Astrocyte of the cerebellum (primary cell): ENCODE data around the gene SOX18.

ENCODE experiments used
- DNase-seq: peaks from one replicate; pipeline ENCODE4 v3.0.0-alpha.2; 2011; ENCODE audit warnings: low read depth
- H3K4me3 ChIP-seq: 2 replicates; pipeline ENCODE4 v1.5.1; 2011; ENCODE audit warnings: mild to moderate bottlenecking, low read depth, low read length, moderate library complexity
- CTCF ChIP-seq: IDR thresholded peaks from 2 replicates; pipeline ENCODE4 v1.5.1; 2012; ENCODE audit warnings: low read length, low read depth, moderate library complexity, mild to moderate bottlenecking; ENCODE audit errors: missing control alignments
- in situ Hi-C: cut with HindIII; loops from 2 replicates; pipeline ENCODE4 v1.10.0; 2017; ENCODE audit warnings: low sequenced_read_pairs

Gene SOX18

GRCh38 chr20:64064145-64064698 is 14.8 kb upstream of the SOX18 start:
- in situ Hi-C loops, result no loop called here
- peak overlapping the region; percentile 83 for H3K4me3 ChIP-seq
- no peak for DNase-seq
- no peak for TF ChIP-seq CTCF

DNA sequence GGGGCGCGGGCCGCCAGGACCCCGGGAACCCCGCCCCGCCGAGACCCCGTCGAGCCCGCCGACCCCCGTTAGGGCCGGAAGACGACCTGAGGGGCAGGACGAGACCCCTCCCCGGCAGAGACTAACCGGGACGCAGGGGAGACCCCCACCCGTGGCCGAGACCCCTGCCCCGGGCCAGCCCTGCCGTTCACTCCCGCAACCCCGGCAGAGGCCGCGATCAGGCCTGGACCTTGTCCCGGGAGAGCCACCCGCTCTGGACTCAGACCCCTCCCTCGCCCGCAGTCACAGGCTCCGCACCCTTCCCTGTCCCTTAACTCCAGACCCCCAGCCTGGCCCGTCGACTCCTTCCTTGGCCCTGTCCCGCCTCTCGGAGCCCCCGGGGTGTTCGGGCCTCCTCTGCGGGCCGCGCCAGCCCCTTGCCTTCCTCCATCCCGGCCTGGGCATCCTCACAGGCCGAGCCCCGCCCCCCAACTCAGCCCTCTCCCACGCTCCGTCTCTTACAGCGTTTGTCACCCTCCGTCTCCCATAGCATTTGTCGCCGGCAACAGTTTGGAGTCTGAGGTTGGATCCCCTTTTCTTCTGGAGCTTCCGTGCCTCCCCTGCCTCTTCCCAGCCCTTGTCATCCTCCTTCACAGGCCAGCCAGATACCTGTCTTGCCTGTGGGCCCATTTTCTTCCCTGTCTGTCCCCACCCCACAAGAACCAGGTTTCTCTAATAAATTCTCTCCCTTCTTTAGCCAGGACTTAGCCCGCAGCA is 14.1 kb upstream of the SOX18 start:
- no peak for TF ChIP-seq CTCF

GRCh38 chr20:64062596-64063388 is 13.4 kb upstream of the SOX18 start, which contains the start of gene TCEA2:
Gene TCEA2, plus strand, starts transcription at chr20:64063198. Its CDS starts 115 bp downstream, at chr20:64063313.
- no peak for TF ChIP-seq CTCF
- peak within 1 kb of the TSS; percentile 83 for H3K4me3 ChIP-seq
- in situ Hi-C loops, result no loop called here
- peak; percentile 80 for DNase-seq

More for the DNA sequence above, 14.1 kb upstream of the SOX18 start:
- in situ Hi-C loops, result no loop called here
- peak overlapping the region; percentile 83 for H3K4me3 ChIP-seq
- no peak for DNase-seq

DNA sequence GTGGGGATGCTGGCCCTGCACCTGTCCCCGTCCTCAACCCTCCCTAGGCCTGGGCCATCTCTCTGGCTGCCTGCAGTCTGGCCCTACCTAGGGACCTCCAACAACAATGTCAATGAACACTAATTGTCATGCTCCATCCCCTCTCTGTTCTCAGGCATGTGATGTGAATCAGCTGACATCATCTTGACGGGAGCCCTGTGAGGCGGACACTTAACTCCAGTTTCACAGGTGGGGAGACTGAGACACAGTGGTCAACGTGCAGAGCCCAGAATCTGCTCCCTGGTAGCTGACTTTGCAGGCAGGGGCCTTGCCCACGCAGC is 12.8 kb upstream of the SOX18 start:
- no peak for DNase-seq
- peak overlapping the region; percentile 83 for H3K4me3 ChIP-seq
- in situ Hi-C loops, result no loop called here
- no peak for TF ChIP-seq CTCF

DNA sequence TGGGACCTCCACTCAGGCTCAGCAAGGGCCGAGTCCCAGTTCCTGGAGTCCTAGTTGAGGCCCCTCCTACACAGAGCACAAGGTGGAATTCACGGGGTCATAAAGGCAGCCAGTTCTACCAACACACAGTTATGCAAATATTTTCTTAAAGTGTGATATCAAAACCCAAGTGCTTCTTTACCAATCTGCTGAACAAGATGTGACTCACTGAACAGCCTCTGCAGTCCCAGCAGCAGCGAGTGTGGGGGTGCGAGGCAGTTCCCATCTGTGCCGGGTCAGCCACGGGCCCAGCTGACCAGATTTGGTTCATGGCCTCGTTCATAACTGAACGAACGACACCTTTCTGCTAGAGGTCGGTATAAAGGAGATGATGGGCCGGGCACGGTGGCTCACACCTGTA is 9.1 kb upstream of the SOX18 start:
- in situ Hi-C loops, result no loop called here

More for the DNA sequence above, 9.1 kb upstream of the SOX18 start:
- DNase-seq, result no peak
- TF ChIP-seq CTCF, result no peak
- H3K4me3 ChIP-seq, result no peak overlapping the region
